ENCODE measurements around the gene CBX8.

The CBX8 gene

DNA sequence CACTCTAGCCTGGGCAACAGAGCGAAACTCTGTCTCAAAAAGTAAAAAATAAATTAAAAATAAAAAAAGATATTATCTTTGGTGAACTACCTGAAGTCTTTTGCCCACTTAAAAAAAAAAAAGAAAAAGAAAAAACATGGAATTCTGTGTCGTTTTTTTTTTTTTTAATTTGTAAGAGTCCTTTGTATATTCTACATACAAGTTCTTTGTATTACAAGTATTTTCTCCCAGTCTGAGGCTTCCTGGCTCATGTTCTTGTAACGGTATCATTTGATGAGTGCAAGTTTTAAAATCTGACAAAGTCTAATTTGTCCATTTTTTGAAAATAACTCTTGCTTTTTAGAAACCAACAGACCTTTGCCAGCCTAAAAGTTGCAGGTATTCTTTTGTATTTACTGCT lies 31.2 kb downstream of the CBX8 start:
- TF ChIP-seq CTCF (IDR thresholded peaks at IDR 0.05; ENCODE audit: low read depth, low read length, poor library complexity, severe bottlenecking) (no peak), EZH2phosphoT487 (IDR thresholded peaks at IDR 0.05; ENCODE audit: borderline replicate concordance, low read length) (no peak)
- Histone ChIP-seq H3K4me1 (ENCODE audit: control insufficient read depth, low read length) (no peaks in the 10 kb centered on the region), H3F3A (ENCODE audit: control insufficient read depth, insufficient read depth) (no peaks in the 10 kb centered on the region), H3K79me2 (ENCODE audit: control insufficient read depth, low read length) (no peaks in the 10 kb centered on the region), H3K9me3 (ENCODE audit: control insufficient read depth, insufficient read depth, low read length) (peaks cover 6% of the 10 kb centered on the region; the same call in 1 of the 2 replicates), H3K27ac (ENCODE audit: low read depth, low read length) (no peak overlapping the region), H4K20me1 (ENCODE audit: control insufficient read depth, insufficient read depth, low read depth, low read length) (no peaks in the 10 kb centered on the region), H3K4me2 (ENCODE audit: low read length) (no peak overlapping the region), H3K36me3 (ENCODE audit: control insufficient read depth, low read length) (no peaks in the 10 kb centered on the region), H3K9me2 (replicated peaks; ENCODE audit: control insufficient read depth, low read length) (no peaks in the 10 kb centered on the region), H3K27me3 (ENCODE audit: control insufficient read depth, low read length) (peaks cover 7% of the 10 kb centered on the region; the same call in 1 of the 2 replicates), H3K4me3 (ENCODE audit: low read length) (no peak overlapping the region)

DNA sequence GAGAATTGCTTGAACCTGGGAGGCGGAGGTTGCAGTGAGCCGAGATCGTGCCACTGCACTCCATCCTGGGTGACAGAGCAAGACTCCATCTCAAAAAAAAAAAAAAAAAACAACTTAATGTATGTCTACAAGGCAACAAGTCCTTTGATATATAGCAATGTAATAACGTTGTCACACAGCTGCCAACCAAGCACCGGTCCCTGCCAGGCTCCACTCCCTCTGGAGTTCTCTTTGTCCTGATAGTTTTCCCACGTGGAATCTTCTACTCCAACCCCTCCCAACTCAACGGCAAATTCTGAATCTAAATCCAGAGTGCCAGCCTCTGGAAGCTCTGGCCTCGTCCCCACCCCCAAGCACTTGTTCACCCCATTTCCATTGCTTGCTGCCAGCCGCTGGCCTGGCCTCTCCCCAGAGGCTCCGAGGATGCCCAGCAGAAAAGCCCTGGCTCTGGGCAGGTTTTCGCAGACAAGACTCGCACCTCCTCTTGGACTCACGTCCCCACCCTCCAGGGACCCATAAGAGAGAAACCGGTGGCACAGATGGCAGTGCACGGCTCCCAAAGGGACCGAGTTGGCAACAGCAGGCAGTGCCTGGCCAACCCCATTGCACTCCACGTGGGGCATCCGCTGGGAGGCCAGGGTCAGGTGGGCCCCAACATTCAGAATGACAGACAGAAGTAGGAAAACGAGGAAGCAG lies 34.8 kb downstream of the CBX8 start:
- no peak overlapping the region for H3K4me3 ChIP-seq (ENCODE audit: low read length)
- H4K20me1 ChIP-seq (ENCODE audit: control insufficient read depth, insufficient read depth, low read depth, low read length): no peaks in the 10 kb centered on the region
- H3K9me3 ChIP-seq (ENCODE audit: control insufficient read depth, insufficient read depth, low read length): no peaks in the 10 kb centered on the region
- H3K4me2 ChIP-seq (ENCODE audit: low read length): no peak overlapping the region
- no peaks in the 10 kb centered on the region for H3K4me1 ChIP-seq (ENCODE audit: control insufficient read depth, low read length)
- no peaks in the 10 kb centered on the region for H3K79me2 ChIP-seq (ENCODE audit: control insufficient read depth, low read length)
- H3K9me2 ChIP-seq (replicated peaks; ENCODE audit: control insufficient read depth, low read length): no peaks in the 10 kb centered on the region
- TF ChIP-seq CTCF (IDR thresholded peaks at IDR 0.05; ENCODE audit: low read depth, low read length, poor library complexity, severe bottlenecking) (no peak), EZH2phosphoT487 (IDR thresholded peaks at IDR 0.05; ENCODE audit: borderline replicate concordance, low read length) (no peak)
- H3F3A ChIP-seq (ENCODE audit: control insufficient read depth, insufficient read depth): no peaks in the 10 kb centered on the region
- H3K27ac ChIP-seq (ENCODE audit: low read depth, low read length): no peak overlapping the region
- no peaks in the 10 kb centered on the region for H3K36me3 ChIP-seq (ENCODE audit: control insufficient read depth, low read length)
- no peaks in the 10 kb centered on the region for H3K27me3 ChIP-seq (ENCODE audit: control insufficient read depth, low read length)

GRCh38 chr17:79760197-79760906 lies 36.5 kb downstream of the CBX8 start:
- Histone ChIP-seq H3K36me3 (ENCODE audit: control insufficient read depth, low read length) (no peaks in the 10 kb centered on the region), H4K20me1 (ENCODE audit: control insufficient read depth, insufficient read depth, low read depth, low read length) (no peaks in the 10 kb centered on the region), H3K9me3 (ENCODE audit: control insufficient read depth, insufficient read depth, low read length) (no peaks in the 10 kb centered on the region), H3K27me3 (ENCODE audit: control insufficient read depth, low read length) (no peaks in the 10 kb centered on the region), H3K4me2 (ENCODE audit: low read length) (no peak overlapping the region), H3K79me2 (ENCODE audit: control insufficient read depth, low read length) (no peaks in the 10 kb centered on the region), H3K4me3 (ENCODE audit: low read length) (no peak overlapping the region), H3K9me2 (replicated peaks; ENCODE audit: control insufficient read depth, low read length) (no peaks in the 10 kb centered on the region), H3K4me1 (ENCODE audit: control insufficient read depth, low read length) (no peaks in the 10 kb centered on the region), H3F3A (ENCODE audit: control insufficient read depth, insufficient read depth) (no peaks in the 10 kb centered on the region), H3K27ac (ENCODE audit: low read depth, low read length) (no peak overlapping the region)
- TF ChIP-seq EZH2phosphoT487 (IDR thresholded peaks at IDR 0.05; ENCODE audit: borderline replicate concordance, low read length): no peak
- TF ChIP-seq CTCF (IDR thresholded peaks at IDR 0.05; ENCODE audit: low read depth, low read length, poor library complexity, severe bottlenecking): no peak
